GM19099 (cell line): Measurements from ENCODE around the gene TLE4.

Experiments
- POLR2A ChIP-seq: IDR thresholded peaks from 3 replicates; pipeline ENCODE4 v1.6.1; 2011; ENCODE audit warnings: low read depth; ENCODE audit not compliant: insufficient read length; ENCODE audit errors: extremely low read depth

The TLE4 gene

DNA sequence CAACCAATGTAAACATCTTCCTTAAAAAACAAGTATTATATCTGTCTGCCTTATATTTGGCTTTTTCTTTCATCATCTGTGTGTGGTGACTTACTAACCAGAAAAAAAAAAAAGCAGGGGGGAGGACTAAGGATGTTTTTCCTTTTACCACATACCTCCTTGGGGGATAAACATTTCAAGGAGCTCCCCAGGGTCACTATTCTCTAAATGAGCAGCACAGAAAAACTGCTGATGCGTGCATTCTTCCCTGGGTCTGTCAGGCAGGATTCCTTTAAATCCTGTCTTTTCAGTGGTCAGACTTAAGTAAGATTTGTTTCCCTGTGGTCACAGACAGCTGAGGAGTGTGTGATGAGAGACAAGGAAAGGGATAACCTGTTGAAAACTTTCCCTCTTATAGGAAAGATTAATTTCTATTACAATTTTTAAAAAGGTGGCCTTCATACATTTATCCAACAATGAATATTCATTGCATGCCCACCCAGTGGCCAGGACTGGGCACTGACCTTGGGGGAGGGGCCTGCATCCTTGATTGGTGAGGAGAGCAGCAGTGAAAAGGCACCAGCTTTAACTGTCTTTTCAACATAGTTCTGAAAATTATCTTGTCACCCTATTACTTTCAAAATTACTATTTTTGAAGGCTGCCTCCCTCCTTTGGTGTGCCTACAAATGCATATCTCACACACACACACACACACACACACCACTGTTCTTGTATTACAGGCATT is 123.1 kb downstream of the TLE4 start:
- TF ChIP-seq POLR2A = no peak

DNA sequence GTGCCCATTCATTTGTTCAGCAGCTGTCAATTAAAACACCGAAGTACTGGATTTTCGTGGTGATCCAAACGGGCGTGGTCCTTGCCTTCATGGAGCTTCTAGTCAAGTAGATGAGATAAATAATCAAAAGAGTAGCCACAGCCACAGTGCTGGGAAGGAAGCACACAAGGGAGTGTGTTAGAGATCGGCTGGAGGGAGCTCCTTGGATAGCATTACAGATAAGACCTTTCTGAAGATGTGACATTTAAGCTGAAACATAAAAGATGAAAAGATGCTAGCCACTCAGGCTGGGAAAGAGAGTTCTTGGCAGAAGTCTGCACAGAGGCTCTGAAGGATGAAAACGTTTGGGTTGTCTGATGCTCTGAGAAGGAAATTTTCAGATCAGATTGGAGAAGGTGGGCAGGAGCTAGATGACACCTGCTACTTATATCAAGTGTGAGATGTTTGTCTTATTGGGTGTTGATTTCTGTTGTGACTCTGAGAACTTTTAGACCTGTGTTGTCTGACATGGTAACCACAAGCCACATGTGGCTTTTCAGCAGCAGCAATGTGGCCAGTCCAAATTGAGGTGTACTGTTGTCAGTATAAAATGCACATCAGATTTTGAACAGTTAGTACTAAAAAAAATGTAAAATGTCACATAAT is 123.9 kb downstream of the TLE4 start:
- no peak for TF ChIP-seq POLR2A

DNA sequence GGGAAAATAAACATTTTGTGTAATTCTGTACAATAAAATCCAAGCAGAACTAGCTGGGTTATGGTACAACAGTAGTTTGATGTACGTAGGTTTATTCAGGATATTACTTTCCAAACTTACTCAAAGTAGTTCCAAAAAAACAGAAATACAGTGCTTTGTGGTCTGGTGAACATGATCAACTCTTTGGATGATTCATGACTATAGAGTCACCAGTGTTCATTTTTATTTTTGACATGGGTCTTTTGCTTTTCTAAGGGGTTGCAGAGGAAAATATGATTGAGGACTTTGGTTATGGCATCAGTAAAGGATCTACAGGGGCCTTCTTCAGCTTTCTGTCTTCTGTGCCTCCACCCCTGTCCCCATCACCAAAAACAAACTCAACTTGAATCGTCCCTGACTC is 127.2 kb downstream of the TLE4 start:
- no peak for TF ChIP-seq POLR2A

DNA sequence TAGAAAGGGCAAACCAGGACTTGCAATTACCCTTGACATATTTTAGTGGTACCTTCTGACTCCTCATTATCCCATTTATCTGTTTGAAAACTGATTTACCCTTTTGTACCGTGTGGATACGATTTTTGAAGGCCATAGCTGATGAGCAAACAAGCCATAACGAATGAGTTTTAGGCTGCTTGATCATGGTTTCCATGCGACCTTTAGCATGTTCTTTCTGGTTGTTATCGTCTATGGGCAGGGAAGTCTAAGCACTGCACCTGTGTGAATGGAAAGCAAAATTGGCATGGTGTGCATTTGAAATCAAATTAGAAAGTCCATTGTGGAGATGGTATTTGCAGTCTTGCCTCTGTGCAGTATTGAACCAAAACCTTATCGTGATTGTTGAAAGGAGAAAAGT is 127.7 kb downstream of the TLE4 start:
- TF ChIP-seq POLR2A = no peak

DNA sequence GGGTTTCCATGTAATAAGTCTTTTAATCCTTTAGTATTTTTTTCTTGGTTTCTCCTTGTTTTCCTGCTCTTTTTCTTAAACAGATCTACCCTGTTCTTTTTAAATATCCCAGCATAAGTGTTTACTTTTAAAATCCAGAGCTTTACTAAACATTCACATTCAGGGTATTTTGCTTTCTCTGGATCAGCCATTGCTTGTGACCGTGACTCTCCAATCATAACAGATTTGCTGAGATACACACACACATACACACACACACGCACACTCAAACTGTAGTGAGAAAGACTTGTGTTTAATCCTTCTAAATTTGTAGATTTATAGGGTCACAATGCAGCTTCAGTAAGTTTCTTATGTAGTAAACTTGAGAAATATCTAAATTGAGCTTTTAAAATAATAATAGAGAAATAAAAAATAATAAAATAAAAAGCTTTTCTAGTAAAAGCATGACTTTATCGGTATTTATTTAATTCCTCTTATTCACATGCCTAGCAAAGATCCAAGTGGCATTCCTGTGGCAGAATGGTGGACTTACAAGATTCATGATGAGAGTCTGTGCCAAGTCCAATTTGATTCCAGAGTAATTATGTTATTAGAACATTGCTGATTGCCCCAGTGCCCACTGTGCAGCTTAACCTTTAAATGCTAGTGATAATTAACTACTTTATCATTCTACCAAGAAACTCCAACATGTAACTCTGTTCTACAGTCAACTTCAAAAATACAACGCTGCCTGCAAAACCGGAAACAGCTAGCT is 129.0 kb downstream of the TLE4 start:
- TF ChIP-seq POLR2A = no peak

DNA sequence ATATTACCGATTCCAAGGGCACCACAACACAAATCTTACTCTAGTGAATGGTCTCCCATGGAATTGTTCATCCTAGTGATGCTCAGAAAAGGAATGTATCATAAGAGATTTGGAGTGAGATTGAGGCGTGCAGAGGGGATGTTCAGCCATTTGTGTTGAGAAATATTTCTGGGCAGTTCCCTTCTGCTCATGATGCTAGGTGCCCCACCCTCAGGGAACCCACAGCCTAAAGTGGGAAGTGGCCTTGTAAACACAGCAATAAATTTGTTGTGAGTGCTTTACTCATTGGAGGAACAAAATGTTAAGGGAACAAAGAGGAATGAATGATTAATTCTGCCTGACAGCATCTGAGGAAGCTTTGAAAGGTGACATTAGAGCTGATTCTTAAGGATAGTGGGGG is 129.9 kb downstream of the TLE4 start:
- no peak for TF ChIP-seq POLR2A

DNA sequence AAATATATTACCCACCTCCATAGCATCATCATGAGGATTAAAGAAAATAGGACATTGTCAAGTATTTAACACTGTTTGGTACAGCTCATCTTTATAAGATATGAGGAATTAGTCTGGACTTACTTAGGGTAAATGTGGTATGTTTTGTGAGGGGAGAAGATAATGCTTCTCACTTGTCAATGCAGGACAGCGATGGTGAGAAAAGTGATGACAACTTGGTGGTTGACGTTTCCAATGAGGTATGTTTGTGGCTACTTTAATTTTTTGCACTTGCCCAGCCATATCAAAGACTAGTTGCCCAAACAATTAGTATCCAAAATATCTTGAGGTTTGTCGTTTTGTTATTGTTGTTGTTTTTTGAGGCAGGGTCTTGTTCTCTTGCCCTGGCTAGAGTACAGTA is 133.9 kb downstream of the TLE4 start:
- no peak for TF ChIP-seq POLR2A

DNA sequence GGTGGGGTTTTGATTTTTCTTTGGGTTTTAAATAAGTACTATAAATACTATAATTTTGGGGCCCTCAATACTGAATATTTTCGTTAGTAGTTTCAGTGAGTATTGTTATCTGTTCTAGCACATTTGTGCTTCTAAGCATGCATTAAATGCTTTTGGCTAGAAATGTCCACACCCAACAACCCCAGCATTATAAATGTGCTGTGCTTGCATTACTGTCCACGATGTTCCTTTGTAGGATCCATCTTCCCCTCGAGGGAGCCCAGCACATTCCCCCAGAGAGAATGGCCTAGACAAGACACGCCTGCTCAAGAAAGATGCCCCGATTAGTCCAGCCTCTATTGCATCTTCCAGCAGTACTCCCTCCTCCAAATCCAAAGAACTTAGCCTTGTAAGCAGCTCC is 134.7 kb downstream of the TLE4 start:
- no peak for TF ChIP-seq POLR2A

DNA sequence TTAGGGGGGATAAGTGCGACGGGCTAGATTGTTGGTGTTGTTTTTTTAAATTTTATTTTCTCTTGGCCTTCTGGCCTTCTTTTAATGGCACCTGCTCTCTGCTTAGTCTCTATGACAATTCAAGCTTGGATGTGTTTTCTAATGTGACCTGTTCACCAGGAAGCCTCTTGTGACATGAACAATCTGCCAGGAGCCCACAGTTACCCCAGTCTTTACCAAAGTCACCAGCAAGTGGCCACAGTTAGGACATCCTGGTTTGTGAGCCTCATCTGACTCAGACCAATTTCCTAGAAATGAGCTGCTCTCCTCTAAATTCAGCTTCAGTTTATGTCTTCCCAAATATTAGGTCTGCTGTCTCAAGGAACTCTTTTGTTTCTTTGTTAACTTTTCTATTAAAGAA is 135.8 kb downstream of the TLE4 start:
- TF ChIP-seq POLR2A = no peak

DNA sequence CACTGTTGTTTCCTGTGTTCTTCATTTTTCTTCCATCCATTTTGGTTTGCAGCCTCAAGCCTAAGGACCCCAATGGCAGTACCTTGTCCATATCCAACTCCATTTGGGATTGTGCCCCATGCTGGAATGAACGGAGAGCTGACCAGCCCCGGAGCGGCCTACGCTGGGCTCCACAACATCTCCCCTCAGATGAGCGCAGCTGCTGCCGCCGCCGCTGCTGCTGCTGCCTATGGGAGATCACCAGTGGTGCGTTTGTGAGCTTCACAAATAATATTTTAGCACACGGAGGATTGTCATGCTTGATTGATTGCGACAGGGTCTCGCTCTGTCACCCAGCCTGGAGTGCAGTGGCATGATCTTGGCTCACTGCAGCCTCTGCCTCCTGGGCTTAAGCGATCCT is 136.8 kb downstream of the TLE4 start:
- TF ChIP-seq POLR2A = no peak

DNA sequence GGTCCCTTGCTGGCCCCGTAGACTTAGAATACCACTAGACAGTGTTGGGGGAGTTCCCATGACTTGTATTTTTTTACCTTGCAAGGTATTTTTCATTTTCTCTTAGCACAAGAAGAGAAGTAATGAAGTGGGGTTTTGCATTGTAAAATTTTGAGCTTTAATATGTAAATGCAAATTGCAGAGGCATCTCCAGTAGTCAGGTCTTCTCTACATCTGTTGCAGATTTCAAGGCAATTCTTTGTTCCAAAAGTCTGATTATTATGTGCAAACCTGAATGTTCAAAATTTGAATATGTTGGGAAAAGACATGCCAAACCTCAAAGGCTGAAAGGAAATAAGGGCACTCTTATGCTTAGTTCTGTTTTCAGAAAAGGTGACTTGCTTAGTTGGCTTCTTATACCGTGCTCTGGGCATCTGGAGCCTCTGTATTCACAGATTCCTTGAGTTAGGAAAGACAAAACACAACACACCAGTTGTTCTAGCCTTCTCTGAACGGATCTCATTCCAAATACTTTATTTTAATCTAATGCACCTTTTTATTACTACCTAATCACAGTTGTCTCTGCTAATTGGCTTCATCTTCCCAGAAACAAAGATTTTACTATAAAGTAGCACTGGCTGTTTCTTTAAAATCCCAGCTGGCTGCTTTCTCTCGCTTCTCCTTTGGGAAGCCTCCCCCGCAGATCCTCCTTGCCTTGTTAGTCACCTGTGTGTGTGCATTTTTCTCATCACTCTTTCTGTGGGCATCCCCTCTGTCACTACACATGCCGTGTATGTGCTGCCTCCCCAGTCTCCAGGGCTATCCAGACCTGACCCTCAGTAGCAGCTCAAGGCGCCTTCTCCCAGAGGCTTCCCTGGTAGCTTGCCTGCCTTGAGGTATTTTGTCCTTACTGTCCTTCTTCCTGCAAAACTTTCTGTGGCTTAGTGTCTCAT is 138.2 kb downstream of the TLE4 start:
- TF ChIP-seq POLR2A = no peak

DNA sequence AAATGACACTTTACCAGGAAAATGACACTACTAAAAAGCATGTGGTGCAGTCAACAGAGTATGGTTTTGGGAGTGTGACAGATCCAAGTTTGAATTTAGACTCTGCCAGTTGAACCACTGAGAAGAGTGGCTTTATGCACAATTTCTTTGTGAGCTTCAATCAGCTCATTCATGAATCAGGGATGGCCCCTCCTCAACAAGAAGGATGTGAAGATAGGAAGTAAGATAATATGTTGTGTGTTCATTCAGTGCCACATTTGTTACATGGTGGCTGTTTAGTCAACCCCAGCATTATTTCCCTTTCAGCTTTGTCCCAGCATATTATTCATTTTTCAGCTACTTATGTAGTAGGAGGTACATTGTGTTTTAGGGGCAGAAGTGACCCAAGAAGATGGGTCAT is 140.1 kb downstream of the TLE4 start:
- no peak for TF ChIP-seq POLR2A

DNA sequence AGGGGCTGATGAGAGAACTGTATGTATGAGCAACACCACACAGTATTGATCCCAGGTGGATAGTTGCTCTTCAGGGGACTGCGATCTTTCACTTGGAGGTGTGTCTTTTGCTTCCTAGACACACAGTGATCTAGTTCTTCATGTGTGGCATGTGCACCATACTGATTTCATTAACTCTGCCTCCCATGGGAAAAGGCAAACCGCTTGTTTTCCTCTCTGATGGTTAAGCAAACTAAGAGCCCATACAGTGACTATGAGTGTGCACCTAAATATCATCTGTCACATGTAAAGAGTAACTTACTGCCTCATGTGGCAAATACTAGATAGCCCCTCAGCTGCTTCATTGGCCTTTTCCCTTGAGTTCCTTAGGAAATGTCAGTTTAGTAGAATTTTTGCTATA is 147.3 kb downstream of the TLE4 start:
- TF ChIP-seq POLR2A = no peak

DNA sequence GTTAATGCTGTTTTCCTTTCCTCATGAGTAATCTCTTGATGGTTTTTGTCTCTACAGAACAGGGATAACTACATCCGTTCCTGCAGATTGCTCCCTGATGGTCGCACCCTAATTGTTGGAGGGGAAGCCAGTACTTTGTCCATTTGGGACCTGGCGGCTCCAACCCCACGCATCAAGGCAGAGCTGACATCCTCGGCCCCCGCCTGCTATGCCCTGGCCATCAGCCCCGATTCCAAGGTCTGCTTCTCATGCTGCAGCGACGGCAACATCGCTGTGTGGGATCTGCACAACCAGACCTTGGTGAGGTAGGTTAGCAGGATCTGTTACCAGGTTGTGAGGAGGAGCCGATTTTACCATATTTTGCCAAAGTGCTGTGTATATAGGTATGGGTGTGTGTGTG is 148.2 kb downstream of the TLE4 start:
- no peak for TF ChIP-seq POLR2A

DNA sequence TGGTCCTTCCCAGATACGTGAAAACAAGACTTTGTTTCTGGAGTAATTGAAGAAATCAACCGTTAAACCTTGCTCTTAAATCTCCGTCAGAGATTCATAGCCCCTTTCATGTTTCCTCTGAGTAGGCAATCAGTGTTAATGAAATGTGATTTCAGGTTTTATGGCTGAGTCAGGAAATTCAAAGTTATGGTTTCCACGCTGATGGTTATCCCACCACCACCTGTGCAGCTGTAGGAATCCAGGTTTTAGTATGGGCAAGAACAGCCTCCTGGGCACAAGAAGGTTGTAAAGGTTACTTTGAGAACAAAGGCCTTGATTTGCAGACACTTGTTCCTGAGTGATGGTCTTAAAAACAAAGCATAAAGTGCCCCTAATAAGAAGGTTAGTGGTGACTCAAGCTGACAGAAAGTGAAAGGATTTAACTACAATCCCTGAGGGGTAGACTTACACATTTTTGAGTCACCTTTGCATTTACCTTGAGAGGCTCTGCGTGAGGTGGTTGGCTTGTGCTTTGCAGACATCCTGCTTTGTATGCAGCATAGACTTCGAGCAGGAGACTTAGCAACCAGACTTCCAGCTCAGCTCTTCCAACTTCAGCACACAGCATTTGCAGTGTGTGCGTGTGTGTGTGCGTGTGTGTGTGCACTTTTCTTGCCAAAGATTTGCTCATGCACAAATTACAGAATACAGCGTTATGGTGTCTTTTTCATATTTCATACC is 159.6 kb downstream of the TLE4 start:
- TF ChIP-seq POLR2A = no peak
